OCI-LY7 (cell line): ENCODE data around the gene TFAP2A. TPM values are rescaled to one million over a fixed set of nuclear protein-coding genes. Genes with fewer than 3 reads are reported as not detected.

Experiments
- BruUV-seq: library from RNA; stranded (reverse); fragments of 400-500 nt; replicated peaks from 2 replicates; lab custom pipeline; 2021; lab: Mats Ljungman, UMichigan
- CTCF ChIA-PET: fragments of 300-600 bp; sonication (Branson Sonifier 250); formaldehyde crosslinking; loops from one replicate; lab custom pipeline; 2022; ENCODE audit warnings: antibody characterized with exemption; ENCODE audit not compliant: unreplicated experiment; lab: Charles Lee
- POLR2A ChIA-PET: fragments of 300-600 bp; sonication (Branson Sonifier 250); formaldehyde crosslinking; loops from one replicate; lab custom pipeline; 2022; ENCODE audit warnings: antibody characterized with exemption; lab: Charles Lee
- DNase-seq: peaks from one replicate; pipeline ENCODE4 v3.0.0-alpha.2; 2015; ENCODE audit warnings: low spot score
- H2AFZ ChIP-seq: fragments of 200-600 bp; sonication (generic), shearing (Covaris generic); 2 replicates; pipeline ENCODE4 v1.6.1; 2014; ENCODE audit warnings: mild to moderate bottlenecking, antibody characterized with exemption, low read length, moderate library complexity
- H3K27ac ChIP-seq: fragments of 200-600 bp; sonication (generic); 2 replicates; pipeline ENCODE4 v1.5.1; 2014; ENCODE audit warnings: mixed run types, low read depth, mild to moderate bottlenecking, moderate library complexity, low read length, inconsistent platforms; ENCODE audit not compliant: poor library complexity, severe bottlenecking
- H3K36me3 ChIP-seq: fragments of 200-600 bp; sonication (generic); 2 replicates; pipeline ENCODE4 v1.6.1; 2014; ENCODE audit warnings: mild to moderate bottlenecking, antibody characterized with exemption, low read length, moderate library complexity, mixed read lengths; ENCODE audit not compliant: insufficient read depth
- H3K4me1 ChIP-seq: fragments of 200-600 bp; sonication (generic); 2 replicates; pipeline ENCODE4 v1.5.1; 2014; ENCODE audit warnings: mild to moderate bottlenecking, low read length; ENCODE audit not compliant: insufficient read depth, poor library complexity, severe bottlenecking
- H3K4me2 ChIP-seq: fragments of 200-600 bp; sonication (generic); 2 replicates; pipeline ENCODE4 v1.6.1; 2014; ENCODE audit warnings: mild to moderate bottlenecking, low read length
- H3K4me3 ChIP-seq: fragments of 200-600 bp; sonication (generic); 2 replicates; pipeline ENCODE4 v1.5.1; 2014; ENCODE audit warnings: mild to moderate bottlenecking, low read depth, low read length; ENCODE audit not compliant: poor library complexity, severe bottlenecking
- H3K79me2 ChIP-seq: fragments of 200-600 bp; sonication (generic); 2 replicates; pipeline ENCODE4 v1.6.1; 2016; ENCODE audit warnings: low read depth, mild to moderate bottlenecking, low read length, moderate library complexity, mixed read lengths; ENCODE audit not compliant: insufficient read depth
- H3K9me2 ChIP-seq: fragments of 200-600 bp; sonication (generic); 2 replicates; pipeline ENCODE4 v1.6.1; 2016; ENCODE audit warnings: mild to moderate bottlenecking, low read length, mixed read lengths; ENCODE audit not compliant: insufficient read depth
- H3K9me3 ChIP-seq: fragments of 200-600 bp; sonication (generic); 2 replicates; pipeline ENCODE4 v1.6.1; 2014; ENCODE audit warnings: mild to moderate bottlenecking, mixed run types, low read length, mixed read lengths
- H4K20me1 ChIP-seq: fragments of 200-600 bp; sonication (generic); 2 replicates; pipeline ENCODE4 v1.6.1; 2014; ENCODE audit warnings: mild to moderate bottlenecking, antibody characterized with exemption, low read length, moderate library complexity, mixed read lengths; ENCODE audit not compliant: insufficient read depth
- EZH2phosphoT487 ChIP-seq: fragments of 200-600 bp; sonication (generic); IDR thresholded peaks from 2 replicates; pipeline ENCODE4 v1.6.1; 2018; ENCODE audit warnings: low read depth, borderline replicate concordance, mild to moderate bottlenecking, mixed run types, antibody characterized with exemption, low read length, moderate library complexity, mixed read lengths
- intact Hi-C: fragments of 100-400 bp; cut with micrococcal nuclease; formaldehyde crosslinking; loops from one replicate; pipeline ENCODE4 v1.10.0; 2022; ENCODE audit not compliant: unreplicated experiment
- total RNA-seq, 2 experiments: library from RNA; depleted of rRNA in 1 of 2; stranded (reverse); fragments of >200 nt in 1 of 2; shearing (Covaris generic) in 1 of 2; gene quantifications; 2 replicates each; pipeline ENCODE4 v1.2.3, GENCODE V29; 2014 to 2022
- TF ChIP-seq, protein P1 (sequence below): fragments of 200-600 bp; sonication (generic); conservative IDR thresholded peaks from 2 replicates; pipeline ENCODE4 v1.5.1; 2014; ENCODE audit warnings: mild to moderate bottlenecking, antibody characterized with exemption, low read length, moderate library complexity, mixed read lengths

TFAP2A gene
- total RNA-seq, 2 experiments from 2014 or later: 2.0 to 3.3 TPM

DNA sequence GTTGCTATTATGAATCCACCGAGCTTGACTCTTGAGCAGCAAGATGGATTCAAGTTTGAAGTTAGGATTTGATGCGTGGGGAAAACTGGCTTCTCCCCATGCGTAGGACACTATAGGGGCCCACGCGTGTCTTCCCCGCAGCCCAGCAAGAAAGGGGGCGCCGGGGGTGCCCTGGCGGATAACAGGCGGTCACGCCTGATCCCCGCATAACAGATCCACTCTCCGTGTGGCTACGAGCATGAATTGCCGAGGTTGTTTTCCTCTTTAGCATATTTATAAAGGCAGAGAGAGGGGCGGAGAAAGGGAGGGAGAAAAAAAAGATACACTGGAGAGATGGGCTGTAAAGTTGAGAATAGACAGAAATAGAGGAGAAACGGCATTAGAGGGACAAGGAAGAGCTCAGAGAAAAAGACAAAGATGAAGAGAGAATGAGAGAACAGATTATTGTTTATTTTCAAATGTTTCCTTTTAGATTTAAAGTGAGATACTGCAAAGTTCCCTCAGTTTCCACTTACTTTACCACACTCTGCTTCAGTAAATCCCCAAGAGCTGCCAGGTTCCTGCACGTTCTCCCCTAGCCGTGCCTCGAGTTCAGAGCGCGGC is 32.0 kb downstream of the TFAP2A start:
- H3K4me2 ChIP-seq: no peak overlapping the region
- no peak overlapping the region for H2AFZ ChIP-seq
- no peaks in the 10 kb centered on the region for H4K20me1 ChIP-seq
- no peaks in the 10 kb centered on the region for H3K9me2 ChIP-seq
- no peaks in the 10 kb centered on the region for H3K4me1 ChIP-seq
- no peaks in the 10 kb centered on the region for H3K9me3 ChIP-seq
- no peak for DNase-seq
- no peak for TF ChIP-seq EZH2phosphoT487
- TF ChIP-seq, protein P1, sequence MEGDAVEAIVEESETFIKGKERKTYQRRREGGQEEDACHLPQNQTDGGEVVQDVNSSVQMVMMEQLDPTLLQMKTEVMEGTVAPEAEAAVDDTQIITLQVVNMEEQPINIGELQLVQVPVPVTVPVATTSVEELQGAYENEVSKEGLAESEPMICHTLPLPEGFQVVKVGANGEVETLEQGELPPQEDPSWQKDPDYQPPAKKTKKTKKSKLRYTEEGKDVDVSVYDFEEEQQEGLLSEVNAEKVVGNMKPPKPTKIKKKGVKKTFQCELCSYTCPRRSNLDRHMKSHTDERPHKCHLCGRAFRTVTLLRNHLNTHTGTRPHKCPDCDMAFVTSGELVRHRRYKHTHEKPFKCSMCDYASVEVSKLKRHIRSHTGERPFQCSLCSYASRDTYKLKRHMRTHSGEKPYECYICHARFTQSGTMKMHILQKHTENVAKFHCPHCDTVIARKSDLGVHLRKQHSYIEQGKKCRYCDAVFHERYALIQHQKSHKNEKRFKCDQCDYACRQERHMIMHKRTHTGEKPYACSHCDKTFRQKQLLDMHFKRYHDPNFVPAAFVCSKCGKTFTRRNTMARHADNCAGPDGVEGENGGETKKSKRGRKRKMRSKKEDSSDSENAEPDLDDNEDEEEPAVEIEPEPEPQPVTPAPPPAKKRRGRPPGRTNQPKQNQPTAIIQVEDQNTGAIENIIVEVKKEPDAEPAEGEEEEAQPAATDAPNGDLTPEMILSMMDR: no peak
- H3K27ac ChIP-seq: no peak overlapping the region
- no peaks in the 10 kb centered on the region for H3K79me2 ChIP-seq
- H3K4me3 ChIP-seq: no peak overlapping the region
- CTCF ChIA-PET: no interaction called here
- intact Hi-C loops: no loop called here
- POLR2A ChIA-PET: interaction anchor here (0.7 kb wide), 1 partner anchor 251 kb away, joined by 3 read pairs; no protein-coding TSS in a partner anchor
- BruUV-seq: no TSS peak
- no peaks in the 10 kb centered on the region for H3K36me3 ChIP-seq

GRCh38 chr6:10382322-10382721 is 32.6 kb downstream of the TFAP2A start:
- Histone ChIP-seq H3K4me1 (no peaks in the 10 kb centered on the region), H3K9me3 (no peaks in the 10 kb centered on the region), H3K36me3 (no peaks in the 10 kb centered on the region), H3K4me2 (no peak overlapping the region), H4K20me1 (no peaks in the 10 kb centered on the region), H3K79me2 (no peaks in the 10 kb centered on the region), H3K4me3 (no peak overlapping the region), H3K27ac (no peak overlapping the region), H3K9me2 (no peaks in the 10 kb centered on the region), H2AFZ (no peak overlapping the region)
- no peak for DNase-seq
- BruUV-seq: no TSS peak
- ChIA-PET POLR2A (interaction anchor here (0.5 to 0.7 kb wide), 2 partner anchors 15 to 252 kb away, joined by 3 to 4 read pairs; no protein-coding TSS in a partner anchor), CTCF (no interaction called here)
- TF ChIP-seq EZH2phosphoT487: no peak
- TF ChIP-seq, protein P1: no peak
- intact Hi-C loops: no loop called here

DNA sequence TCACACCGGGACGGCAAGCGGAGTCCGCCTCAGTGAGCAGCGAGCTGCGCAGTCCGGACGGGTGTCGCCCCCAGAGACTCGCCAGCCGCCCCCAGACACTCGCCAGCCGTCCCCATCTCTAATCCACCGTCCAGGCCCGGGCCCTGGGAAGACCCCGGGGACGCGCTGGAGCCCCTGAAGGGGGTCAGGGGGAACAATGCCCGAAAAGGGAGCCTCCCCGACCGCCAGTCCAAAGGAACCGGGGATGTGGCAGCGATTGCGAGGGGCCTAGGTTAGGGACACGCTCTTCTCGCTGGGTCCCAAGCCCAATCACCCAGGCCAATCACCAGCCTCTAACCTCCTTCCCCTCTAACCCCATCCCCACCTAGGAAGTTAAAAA is 33.1 kb downstream of the TFAP2A start:
- H4K20me1 ChIP-seq: no peaks in the 10 kb centered on the region
- H3K27ac ChIP-seq: no peak overlapping the region
- ChIA-PET CTCF (no interaction called here), POLR2A (interaction anchor here (0.5 kb wide), 1 partner anchor 15 kb away, joined by 4 read pairs; no protein-coding TSS in a partner anchor)
- DNase-seq: no peak
- no peaks in the 10 kb centered on the region for H3K36me3 ChIP-seq
- no peaks in the 10 kb centered on the region for H3K9me2 ChIP-seq
- H3K9me3 ChIP-seq: no peaks in the 10 kb centered on the region
- TF ChIP-seq EZH2phosphoT487: no peak
- TF ChIP-seq, protein P1: no peak
- no peaks in the 10 kb centered on the region for H3K79me2 ChIP-seq
- no peak overlapping the region for H3K4me3 ChIP-seq
- intact Hi-C loops: no loop called here
- H2AFZ ChIP-seq: no peak overlapping the region
- no TSS peak for BruUV-seq
- H3K4me1 ChIP-seq: no peaks in the 10 kb centered on the region
- H3K4me2 ChIP-seq: no peak overlapping the region
